ENCODE data around the gene AJM1.

DNA sequence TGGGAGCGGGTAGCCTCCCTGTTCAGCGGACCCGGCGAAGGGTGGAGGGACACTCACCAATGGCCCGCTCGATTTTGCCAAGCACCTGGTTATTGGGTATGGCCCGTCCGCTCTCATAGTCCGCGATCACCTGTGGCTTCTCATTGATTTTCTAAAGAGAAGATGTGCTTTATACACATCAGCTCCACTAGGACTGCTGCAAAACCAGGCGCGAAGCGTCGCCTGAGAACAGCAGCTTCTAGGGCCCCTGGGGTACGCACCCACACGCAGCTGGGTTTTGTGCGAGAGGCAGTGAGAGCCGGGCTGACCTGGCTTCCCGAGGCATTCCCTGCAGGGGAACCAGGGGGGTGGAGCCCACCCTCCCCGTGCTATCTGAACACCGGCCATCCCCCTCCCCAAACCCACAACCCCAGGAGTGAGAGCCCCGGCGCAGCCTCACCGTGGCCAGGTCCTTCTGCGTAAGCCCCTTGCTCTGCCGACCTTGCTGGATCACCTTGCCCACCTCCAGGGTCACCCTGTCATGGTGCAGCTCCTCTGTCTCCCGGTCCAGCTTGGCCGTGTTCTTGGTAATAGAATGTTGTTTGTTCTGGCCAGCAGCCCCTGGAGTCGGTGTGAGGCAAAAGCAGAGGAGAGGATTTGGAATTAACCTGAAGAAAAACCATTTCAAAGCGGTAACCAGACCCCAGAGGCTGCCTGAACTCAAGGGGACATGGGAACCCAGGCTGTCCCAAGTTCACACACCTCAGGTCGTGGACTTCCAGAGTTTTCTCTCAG lies 20.8 kb downstream of the AJM1 start:
- no peak for TF ChIP-seq CTCF (IDR thresholded peaks at IDR 0.05; ENCODE audit: insufficient read depth, low read length)
- no peak for TF ChIP-seq SPI1 (IDR thresholded peaks at IDR 0.05; ENCODE audit: borderline replicate concordance, low read depth)
- no peak for TF ChIP-seq POLR2AphosphoS5 (IDR thresholded peaks at IDR 0.05; ENCODE audit: low read depth)
- TF ChIP-seq, protein P1, sequence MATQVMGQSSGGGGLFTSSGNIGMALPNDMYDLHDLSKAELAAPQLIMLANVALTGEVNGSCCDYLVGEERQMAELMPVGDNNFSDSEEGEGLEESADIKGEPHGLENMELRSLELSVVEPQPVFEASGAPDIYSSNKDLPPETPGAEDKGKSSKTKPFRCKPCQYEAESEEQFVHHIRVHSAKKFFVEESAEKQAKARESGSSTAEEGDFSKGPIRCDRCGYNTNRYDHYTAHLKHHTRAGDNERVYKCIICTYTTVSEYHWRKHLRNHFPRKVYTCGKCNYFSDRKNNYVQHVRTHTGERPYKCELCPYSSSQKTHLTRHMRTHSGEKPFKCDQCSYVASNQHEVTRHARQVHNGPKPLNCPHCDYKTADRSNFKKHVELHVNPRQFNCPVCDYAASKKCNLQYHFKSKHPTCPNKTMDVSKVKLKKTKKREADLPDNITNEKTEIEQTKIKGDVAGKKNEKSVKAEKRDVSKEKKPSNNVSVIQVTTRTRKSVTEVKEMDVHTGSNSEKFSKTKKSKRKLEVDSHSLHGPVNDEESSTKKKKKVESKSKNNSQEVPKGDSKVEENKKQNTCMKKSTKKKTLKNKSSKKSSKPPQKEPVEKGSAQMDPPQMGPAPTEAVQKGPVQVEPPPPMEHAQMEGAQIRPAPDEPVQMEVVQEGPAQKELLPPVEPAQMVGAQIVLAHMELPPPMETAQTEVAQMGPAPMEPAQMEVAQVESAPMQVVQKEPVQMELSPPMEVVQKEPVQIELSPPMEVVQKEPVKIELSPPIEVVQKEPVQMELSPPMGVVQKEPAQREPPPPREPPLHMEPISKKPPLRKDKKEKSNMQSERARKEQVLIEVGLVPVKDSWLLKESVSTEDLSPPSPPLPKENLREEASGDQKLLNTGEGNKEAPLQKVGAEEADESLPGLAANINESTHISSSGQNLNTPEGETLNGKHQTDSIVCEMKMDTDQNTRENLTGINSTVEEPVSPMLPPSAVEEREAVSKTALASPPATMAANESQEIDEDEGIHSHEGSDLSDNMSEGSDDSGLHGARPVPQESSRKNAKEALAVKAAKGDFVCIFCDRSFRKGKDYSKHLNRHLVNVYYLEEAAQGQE (IDR thresholded peaks at IDR 0.05; ENCODE audit: insufficient replicate concordance, low read depth), result no peak
- TF ChIP-seq GABPA (IDR thresholded peaks at IDR 0.05; ENCODE audit: low read depth), result no peak
